HG03469 (cell line): ENCODE results near the gene CLEC3B.
"Not testable (repeated sequence)": the region's sequence is repeated elsewhere in the genome, so short reads cannot be mapped to it uniquely, and the experiment has no call there.

Experiments
- ATAC-seq: cut with Tn5 transposase; IDR thresholded peaks from one replicate; pipeline ENCODE4 v1.9.1; 2021; ENCODE audit warnings: mild to moderate bottlenecking, moderate library complexity, moderate number of reproducible peaks; ENCODE audit not compliant: unreplicated experiment

The CLEC3B gene, protein sequence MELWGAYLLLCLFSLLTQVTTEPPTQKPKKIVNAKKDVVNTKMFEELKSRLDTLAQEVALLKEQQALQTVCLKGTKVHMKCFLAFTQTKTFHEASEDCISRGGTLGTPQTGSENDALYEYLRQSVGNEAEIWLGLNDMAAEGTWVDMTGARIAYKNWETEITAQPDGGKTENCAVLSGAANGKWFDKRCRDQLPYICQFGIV

DNA sequence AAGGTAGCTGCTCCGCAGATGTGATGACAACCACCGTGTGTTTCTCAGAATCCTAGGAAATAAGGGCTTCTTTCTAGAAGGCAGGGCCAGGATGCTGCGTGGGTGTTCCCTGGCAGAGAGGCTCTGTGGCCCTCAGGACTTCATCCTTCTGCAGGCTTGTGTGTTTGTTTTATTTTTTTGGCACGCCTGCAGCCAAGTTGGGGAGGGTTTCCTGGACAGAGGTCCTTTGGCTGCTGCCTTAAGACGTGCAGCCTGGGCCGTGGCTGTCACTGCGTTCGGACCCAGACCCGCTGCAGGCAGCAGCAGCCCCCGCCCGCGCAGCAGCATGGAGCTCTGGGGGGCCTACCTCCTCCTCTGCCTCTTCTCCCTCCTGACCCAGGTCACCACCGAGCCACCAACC, at the start of gene CLEC3B:
Gene CLEC3B, plus strand, starts transcription at position 266 of the 400 bp plus-strand sequence. Its CDS starts 60 bp downstream, at position 326.
- no peak for ATAC-seq

DNA sequence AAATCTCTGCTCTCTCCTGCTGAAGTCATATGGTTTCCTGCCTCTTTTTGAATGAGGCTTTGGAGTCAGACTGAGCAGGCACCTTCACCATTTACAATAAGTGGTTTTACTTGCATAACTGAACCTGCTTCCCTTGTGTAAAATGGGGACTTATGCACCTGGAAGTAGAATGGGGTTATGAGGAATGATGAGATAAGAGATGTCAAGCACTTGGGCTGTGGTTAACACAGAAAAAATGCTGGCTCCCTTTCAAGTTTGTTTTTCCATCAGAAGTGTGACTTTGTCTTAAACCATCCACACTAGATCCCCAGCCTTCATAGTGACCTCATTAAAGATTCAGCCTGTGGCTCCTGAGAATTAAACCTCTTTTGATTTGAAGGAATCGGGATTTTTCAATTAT, 44.9 kb upstream of the CLEC3B start:
- ATAC-seq = no peak

DNA sequence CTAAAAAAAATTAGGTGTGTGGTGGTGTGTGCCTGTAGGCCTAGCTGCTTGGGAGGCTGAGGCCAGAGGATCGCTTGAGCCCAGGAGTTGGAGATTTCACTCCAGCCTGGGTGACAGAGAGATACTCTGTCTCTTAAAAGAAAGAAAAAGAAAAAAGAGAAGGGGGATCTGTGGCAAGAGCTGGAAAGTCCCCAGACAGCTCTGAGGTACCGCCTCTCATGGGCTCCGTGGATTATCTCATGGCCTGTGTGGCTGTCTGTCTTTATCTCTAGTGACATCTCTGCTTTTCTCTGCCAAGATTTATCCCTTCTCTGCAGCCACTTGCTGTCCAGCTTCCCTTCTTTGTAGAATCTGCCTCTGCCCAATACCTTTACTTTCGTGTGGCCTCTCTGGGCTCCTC, 44.4 kb upstream of the CLEC3B start:
- no peak for ATAC-seq

DNA sequence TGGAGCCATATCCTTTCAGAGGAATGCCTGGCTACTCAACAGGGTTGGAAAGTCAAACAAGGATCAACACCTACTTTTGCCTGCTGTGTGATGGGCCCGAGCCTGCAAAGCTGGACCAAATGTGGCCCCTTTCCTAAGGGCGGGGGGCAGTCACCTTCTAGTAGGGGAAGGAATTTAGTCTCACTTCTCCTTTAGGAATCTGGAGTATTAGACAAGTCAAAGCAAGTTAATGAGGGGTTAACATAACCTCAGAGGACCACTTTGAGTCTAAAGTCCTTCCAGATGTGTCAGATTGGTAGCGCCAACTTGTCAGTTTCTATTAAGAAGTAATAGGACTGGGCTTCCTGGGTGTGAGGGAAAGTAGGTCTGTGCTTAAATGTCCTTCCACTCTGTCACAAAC, 43.3 kb upstream of the CLEC3B start:
- ATAC-seq = no peak

DNA sequence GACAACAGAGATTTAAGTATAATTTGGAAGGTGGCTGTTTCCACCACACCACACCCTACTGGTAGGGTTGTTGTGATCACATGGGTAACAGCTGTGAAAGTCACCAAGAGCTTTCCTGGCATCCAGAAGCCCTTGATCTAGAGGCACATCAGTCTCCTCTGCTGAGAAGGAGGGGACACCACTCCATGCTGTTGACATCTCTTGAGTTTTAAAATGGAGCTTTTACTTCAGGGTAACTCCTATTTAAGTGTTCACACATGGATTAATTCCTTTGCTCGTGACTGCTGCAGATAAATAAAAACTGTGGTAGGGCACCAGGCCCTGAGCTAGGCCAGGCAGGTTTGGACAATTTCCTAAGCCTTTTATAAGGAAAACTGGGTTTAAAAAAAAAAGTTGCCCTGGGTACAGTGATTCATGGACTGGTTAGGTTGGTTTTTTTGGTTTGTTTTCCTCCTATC, 42.6 kb upstream of the CLEC3B start:
- ATAC-seq = no peak

DNA sequence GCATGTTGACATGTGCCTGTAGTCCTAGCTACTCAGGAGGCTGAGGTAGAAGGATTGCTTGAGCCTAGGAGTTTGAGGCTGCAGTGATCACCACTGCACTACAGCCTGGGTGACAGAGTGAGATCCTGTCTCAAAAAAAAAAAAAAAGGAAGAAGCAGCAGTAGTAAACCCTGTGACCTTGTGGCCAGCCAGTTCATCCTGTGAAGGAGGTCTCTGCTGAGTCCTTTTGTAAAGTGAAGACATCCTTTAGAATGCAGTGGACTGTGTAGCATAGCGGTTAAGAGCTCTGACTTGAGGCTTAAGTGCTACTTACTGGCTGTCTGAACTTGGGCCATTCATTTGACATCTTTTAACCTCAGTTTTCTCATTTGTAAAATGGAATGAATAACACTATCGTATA, 41.8 kb upstream of the CLEC3B start:
- ATAC-seq = no peak

DNA sequence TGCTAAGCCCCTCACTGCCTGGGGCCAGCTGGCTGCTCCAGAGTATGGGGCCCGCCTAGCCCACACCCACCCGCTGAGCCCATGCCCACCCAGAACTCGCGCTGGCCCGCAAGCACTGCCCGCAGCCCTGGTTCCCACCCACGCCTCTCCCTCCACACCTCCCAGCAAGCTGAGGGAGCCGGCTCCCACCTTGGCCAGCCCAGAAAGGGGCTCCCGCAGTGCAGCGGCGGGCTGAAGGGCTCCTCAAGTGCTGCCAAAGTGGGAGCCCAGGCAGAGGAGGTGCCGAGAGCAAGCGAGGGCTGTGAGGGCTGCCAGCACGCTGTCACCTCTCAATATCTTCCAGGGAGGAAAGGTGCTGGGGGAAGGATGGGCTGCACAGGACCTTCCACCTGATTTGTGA, 39.8 kb upstream of the CLEC3B start:
- ATAC-seq = not testable (repeated sequence)

DNA sequence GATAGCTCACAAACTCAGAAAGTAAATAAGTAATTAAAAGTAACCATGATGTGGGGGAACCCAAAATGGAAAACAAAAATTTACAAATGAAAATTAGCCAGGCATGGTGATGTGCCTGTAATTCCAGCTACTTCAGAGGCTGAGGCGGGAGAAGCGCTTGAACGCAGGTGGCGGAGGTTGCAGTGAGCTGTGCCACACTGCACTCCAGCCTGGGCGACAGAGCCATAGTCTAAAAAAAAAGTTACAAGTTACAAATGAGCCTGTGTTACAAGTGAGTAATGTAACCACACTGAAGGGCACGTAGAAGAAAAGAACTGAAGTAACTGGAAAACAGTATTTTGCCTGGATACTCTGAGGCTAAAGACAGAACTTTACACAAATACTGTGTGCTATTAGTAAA, 38.8 kb upstream of the CLEC3B start:
- no peak for ATAC-seq

DNA sequence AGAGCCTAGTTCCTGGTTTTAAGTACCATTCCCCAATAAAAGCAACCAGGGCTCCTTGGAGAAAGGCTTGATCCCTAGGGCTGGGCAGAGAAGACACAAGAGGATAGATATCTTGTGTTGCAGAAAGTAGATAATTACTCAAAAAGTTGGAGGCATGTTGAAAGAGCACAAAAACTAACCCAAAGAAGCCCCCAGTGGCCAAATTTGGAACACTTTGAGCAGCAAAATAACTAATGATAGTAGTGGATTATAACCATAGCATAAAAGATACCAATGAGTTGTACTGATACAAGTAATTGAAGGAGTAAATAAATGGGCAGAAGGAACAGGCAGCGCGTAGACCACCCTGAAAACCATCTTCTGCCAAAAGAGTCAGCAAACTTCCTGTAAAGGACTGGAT, 38.0 kb upstream of the CLEC3B start:
- no peak for ATAC-seq

DNA sequence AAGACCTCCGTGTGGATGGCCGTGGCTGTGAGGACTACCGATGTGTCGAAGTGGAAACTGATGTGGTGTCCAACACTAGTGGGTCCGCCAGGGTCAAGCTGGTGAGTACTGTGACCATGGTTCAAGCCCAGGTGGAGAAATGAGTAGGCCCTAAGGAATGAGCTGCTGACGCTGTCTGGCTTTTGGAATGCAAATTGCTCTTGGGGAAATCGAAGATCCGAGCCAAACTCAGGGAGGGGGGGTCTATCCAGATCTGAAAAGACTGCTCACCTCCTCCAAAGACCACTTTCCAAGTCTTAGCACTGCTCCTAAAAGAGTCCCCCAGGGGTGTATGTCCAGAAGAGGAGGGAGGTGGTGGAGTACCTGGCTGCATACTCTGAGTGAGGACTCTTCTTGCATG, 37.0 kb upstream of the CLEC3B start:
- no peak for ATAC-seq

DNA sequence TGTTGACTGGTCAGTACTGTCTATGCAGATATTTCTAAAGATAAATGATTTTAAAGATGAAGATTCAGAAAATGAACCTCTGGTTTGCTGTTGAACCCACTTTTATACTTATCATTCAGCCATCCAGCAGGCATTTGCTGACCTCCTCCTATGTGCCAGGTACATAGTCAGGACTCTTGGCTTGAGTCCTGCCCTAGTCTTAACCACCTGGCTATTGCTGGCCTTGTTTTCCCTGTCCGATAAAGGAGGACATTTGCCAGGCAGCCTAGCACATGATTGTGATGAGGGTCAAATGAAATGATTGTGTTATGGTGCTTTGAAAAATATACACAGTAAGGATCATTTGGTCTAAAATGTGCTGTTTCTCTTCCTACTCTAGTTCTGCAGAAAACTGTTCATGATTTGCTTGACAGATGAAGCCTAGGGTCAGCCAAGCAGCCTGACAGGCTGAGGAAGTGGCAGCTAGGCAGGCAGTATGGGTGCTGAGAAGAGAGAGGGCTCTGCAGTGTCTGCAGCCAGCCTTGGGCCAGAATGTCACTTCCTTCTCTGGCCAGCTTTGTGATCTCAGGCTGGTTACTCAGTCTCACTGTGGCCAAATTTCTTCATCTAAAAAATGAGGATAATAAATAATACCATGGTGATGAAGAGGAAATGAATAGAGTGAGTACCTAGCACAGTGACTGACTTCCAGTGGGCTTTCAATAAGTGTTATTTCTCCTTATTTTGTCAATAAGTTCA, 36.3 kb upstream of the CLEC3B start:
- no peak for ATAC-seq

DNA sequence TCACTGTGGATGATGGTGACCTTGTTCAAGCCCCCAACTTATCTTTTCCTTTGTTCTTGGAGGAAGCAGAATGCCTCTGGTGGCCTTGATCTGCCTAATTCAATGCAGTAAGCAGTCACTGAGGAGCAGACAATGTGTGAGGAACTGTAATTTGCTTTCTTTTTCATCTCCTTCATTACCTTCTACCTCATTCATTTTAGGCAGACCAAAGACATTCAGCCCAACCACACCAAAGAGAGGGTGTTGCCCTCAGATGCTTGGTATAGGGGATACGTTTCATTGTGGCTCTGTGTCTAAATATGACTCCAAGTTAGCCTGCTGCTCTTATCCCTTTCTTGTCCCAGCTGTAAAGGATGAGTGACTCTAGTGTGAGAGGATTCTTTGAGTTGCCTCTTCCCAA, 34.8 kb upstream of the CLEC3B start:
- ATAC-seq = no peak

DNA sequence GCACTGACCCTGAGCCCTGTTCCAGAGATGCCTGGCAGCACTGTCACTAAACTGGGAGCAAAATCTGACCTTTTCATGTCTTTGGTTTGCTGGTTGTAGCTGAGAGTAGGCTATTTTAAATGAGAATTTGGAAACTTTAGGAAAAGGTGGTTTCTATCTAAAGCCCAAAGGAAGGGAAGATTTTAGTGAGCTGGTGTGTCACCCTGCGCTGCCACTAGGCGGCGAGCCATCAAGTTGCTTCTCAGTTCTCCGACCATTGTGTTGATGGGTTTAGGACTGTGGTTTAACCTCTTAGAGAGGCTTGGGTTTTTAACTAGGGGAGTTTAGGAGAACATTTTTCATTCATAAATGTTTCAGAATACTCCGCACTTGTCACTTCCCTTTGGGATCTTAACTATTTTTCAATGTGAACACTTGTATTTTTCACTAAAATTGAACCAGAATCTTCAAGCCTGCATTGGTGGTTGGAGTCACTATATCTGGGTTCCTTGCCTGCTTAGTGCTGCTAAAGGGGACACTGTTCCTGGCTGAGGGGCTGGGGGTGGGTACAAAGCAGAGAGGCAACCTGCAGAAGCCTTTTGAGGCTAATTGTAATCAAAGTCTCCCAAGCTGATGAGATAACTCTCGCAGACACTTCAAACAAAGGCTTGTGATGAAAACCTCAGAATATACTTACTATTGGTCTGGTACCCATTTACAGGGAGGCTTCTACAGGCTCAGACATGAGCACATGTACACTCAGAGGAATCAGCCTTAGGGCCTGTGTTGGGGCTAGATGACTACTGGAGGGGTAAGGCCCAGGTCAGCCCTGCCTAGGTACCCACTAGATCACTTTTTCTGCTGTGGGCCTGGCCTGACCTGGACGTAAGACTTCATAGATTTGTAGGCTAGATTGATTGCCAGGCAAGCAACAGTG, 33.3 kb upstream of the CLEC3B start:
- no peak for ATAC-seq

DNA sequence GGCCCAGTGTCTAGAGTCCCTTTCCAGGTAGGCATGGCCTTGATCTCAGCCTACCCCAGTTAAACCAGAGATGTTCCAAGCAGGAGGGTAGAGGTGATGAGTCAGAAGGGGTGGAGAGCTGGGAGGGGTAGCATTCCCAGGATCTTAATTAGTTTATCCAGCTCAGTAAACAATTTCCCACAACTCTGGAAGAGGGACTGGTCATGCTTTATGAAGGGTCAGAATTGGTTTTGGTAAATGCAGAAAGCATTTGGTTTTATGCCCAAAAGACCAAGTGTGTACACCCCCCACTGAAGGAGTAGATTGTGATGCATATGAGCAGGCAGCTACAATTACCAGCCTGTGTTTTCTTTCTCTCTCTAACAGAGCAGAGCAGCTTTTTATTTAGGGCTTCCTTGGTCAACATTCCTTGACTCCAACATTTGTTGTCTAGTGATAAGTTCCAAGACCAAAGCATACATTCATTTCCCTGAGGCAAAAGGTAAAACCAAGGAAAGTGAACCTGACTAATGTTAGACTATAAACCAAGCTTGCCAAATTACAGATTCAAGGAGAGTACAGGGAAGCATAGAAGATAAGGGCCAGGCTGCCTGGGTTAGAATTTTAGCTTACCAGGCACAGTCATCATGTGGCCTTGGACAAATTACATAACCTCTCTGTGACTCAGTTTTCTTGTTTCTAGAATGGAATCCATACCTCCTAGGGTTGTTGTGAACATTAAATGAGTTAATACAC, 32.5 kb upstream of the CLEC3B start:
- no peak for ATAC-seq

DNA sequence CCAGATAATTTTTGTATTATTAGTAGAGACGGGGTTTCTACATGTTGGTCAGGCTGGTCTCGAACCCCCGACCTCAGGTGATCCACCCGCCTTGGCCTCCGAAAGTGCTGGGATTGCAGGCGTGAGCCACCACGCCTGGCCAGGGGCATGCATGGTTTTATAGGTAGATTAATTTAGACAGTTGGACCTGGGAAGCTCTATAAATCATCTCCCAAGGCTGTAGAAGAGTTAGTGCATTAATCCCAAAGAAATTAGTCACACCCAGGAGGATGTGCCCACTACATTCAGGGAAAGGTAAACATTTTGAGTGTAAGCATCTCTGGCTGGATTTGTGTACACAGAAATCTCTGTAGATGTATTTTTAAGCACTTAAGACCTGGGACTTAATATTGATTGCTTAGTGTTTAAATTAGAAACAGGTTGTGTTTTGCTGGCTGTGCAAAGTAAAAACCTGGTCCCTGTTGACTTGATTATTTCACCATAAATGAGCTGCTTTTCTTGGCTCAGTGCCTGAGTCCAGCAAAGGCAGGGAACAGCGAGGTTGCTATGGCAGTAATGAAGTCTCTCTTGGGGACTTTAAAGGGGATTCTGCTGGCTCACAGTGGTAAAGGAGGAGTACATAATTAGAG, 30.8 kb upstream of the CLEC3B start:
- ATAC-seq = no peak

DNA sequence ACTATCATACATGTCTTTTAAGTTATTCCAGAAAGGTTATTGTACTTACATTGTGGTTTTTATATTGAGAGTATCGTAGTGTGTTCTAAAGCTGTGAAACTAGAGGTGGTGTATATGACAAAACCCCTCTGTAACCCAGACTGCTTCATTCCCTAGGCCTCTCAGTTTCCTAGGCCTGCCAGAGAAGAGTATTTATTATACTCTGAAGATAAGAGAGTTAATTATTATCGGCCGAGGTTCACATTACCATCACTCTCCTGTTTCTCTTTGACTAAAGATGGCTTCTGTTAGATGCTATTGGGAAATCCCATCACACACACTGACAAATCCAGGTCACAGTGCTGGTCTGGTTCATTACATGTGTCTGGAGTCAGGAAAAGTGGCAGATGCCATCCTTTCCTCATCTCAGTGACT, 29.5 kb upstream of the CLEC3B start:
- no peak for ATAC-seq

DNA sequence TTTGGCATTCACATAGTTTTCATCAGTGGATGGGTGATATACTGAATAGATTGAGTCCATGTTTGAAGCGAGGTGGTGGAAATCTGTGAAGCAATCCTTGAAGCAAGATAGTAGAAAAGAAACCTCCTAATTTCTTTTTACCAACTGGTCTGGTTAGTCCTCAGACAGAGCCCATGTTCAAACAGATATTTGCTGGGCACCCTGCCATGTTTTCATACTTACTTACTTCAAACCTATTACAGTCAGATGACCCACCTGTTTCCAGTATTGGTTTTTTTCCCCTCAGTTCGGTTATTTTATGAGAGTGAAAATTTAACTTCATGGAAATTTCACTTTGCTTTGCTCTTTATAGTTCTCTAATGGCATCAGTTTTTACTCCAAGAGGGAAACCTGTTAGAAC, 26.3 kb upstream of the CLEC3B start:
- no peak for ATAC-seq

DNA sequence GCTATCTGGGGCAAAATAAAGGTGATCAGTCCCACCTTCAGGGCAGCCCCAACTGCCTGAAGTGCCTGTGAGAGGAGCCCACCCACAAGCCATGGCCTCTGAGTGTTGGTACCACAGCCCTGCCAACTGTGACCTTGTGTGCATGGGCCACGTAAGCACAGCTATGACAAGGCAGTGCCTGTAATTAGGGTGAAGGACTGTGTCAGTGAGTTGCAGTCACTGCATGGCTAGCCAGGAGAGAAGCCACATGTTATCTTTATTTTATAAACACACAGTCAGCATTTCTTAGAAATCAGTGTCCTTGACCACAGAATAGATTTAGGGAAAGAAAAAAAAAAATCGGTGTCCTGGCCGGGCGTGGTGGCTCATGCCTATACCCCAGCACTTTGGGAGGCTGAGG, 25.3 kb upstream of the CLEC3B start:
- no peak for ATAC-seq

DNA sequence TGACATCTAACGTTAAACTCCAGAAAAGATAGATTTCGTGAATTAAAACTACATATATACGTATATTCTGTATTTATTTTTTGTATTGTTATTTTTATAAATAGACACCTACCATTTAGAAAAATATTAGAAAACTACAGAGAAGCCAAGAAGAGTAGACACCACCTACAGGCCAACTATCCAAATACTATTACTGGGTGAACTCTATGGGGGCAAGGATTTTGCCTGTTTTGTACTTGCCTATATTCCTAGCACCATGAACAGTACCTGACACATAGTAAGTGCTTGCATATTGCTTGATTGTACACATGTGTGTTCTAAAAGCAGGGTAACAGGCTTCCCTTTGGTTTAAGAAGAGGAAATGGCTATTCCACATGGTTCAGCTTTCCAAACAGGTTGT, 24.4 kb upstream of the CLEC3B start:
- ATAC-seq = no peak

DNA sequence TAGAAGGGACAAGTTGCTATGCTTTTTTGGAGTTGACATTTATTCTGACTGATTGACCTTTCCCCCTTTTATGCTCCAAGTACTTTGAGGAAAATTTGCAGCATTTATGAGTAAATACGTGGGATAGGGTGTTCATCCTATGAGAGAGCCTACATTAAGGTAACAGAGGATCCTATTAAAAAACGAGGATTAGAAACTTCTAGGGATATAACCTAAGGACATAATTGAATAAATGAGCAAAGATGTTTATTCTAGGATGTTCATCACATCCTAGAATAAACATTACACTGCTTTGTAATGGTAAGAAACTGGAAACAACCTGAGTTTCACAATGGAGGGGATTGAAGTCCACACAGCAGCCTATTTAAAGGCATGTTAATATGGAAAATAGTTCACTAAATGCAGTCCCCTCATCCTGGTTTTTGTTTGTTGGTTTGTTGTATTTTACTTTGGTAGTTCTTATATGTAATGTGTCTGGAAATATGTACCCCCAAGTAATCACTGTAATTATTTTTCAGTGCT, 23.9 kb upstream of the CLEC3B start:
- ATAC-seq = no peak
